HS-5 (cell line): ENCODE results near the gene TACR1.
"Not testable (repeated sequence)": the region's sequence is repeated elsewhere in the genome, so short reads cannot be mapped to it uniquely, and the experiment has no call there.

Experiments used
- DNase-seq: peaks from one replicate; pipeline ENCODE4 v3.0.0-alpha.2; 2012; ENCODE audit warnings: low read depth

TACR1 gene

DNA sequence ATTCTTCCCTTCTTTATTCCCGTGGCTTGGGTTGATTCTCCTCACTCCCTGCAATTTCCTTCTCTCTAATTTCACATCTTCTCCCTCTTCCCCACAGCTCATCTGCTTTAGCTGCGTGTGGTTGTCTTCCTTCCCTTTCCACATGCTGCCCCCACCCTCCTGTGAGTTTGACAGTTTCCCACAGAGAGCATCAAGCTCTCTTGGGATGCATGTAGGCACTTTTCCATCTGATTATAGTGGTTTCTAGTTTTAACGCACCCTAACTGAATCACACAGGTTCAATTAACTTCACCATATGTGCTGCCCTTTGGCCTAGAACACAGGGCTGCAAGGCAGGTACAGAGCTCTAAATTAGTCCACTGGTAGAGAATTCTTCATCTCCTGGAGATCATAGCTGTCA is 110.5 kb downstream of the TACR1 start:
- no peak for DNase-seq

DNA sequence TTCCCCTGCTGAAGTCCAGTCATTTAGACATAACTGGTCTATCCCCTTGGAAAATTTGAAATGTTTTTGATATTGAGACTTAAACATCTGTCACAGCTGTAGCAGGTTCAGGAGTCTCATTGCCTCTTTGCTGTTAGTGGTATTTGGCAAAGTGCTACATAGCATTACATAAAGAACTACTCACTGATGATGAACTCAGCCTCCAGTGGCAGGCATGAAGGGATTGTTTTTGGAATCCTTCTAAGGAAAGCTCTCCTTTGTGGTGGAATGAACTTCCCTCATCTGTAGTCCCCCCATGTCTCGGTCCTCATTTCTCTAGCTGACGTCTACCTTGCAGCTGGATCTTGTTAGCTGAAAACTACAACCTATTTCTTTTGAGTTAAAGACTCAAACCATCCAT is 111.6 kb downstream of the TACR1 start:
- no peak for DNase-seq

DNA sequence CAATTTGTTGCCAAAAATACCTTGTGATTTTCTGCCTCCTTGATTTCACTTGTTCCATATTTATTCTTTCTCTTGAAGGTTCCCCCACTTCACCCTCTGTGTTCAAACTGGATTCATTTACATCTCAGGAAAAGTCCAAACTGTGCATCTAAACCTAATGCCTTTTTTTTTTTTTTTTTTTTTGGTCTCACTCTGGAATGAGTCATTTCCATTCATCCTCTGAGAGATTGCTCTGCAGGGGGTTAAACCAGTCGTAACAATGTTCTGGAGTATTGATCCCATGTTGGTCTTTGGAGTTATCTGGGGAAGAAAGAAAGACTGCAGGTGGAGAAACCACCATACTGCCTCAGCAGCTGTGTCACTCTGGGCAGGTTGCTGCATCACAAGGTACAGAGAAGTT is 119.7 kb downstream of the TACR1 start:
- DNase-seq, result no peak

DNA sequence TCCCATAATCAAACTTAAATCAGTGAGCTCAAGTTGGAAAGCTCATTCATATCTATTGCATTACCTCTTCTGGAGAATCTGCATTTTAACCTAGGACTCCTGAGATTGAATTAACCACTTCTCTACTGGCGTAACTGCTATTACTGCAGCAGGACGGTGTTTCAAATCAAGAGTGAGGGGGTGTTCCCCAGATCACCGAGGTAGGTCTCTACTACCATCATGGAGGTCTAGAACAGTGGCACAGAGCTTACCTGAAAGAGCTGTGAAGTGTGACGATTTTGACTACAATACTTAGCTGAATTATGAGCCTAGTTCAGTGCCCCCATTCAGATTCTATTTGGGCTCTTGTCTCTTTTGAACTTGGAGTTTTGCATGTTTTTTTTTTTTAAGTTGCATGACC is 121.4 kb downstream of the TACR1 start:
- DNase-seq, result no peak

DNA sequence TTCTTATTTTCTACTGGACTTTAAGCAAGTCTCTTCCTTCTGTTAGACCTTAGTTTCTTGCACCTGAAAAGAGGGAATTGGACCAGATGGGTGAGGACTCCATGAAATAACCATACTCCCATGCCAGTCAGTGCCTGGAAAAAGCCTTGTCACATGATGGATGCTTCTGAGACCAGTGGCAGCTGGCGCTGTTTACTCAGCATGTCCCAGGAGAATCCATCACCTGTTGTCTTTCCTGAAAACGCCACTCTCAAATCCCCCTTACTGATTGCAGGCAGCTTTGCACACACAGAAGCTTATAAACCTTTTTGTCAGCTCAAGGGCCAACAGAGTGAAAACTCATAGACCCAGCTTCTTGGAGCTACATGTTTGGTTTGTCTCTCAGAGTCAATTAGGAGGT is 123.2 kb downstream of the TACR1 start:
- no peak for DNase-seq

DNA sequence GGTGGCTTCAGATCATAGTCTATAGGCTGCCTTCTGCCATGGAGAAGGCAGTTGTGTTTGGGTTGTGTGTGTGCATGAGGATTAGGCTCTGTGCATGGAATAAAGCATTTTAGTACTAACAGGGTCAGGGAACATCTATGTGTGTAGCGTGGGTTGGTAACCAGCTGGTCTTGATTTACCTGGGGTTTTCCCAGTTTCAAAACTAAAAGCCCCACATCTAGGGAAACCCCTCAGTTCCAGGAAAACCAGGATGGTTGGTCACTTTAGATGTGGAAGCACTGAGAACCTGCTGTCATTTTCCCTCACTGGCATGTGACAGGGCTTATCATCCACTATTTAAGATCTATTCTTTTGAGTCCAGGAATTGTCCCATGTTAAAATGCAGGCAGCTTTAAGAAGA is 124.6 kb downstream of the TACR1 start:
- DNase-seq, result no peak

DNA sequence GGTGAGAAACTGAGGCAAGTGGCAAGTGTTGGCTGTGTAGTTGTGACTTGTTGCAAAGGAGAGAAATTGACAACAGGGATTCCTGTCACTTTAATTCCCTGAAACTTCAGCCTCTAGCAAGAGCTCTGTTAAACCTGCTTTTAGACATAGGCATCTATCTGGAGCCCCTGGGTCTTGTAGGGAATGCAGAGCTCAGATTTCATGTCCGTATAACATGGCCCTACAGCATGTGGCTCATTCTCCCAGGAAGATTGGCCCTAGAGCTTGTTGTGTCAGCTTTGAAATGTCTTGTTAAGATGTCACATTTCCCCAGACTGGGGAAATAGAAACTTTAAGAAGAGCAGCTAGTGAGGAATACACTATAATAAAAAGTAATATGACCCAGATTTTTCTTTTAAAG is 125.1 kb downstream of the TACR1 start:
- no peak for DNase-seq

DNA sequence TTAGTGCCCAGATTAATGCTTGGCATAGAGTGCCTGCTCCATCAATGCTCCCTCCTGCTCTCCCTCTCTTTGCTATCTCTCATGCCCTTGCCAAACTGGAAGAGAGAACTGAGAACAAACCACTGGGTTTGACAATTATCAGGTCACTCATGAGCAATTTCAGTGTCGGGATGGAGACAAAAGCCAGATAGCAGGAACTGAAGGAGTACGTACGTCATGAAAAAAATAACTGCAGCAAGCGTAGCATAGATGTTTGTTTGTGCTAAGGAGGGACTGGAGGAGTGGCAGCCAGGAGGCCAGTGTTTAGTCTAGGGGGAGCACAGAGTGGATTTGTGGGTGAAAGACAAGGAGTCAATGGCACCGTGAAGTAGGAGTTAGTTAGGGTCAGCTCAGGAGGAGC is 127.6 kb downstream of the TACR1 start:
- DNase-seq, result no peak

DNA sequence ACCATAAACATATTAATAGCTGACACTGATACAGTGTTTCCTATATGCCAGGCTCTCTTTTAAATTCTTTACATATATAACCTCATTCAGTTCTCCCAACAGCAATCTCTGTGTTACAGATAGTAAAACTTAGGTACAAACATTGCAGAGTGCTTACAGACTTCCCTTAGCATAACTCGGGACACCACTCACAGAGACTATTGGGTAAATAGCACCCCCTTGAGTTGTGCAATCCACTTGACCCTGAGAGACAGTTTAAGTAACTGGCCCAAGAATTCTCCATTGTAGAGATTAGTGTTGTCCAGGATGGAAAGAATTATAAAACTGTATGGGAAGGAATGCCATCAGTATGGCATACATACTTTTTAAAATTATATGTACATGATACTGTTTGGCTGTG is 130.8 kb downstream of the TACR1 start:
- DNase-seq, result no peak

DNA sequence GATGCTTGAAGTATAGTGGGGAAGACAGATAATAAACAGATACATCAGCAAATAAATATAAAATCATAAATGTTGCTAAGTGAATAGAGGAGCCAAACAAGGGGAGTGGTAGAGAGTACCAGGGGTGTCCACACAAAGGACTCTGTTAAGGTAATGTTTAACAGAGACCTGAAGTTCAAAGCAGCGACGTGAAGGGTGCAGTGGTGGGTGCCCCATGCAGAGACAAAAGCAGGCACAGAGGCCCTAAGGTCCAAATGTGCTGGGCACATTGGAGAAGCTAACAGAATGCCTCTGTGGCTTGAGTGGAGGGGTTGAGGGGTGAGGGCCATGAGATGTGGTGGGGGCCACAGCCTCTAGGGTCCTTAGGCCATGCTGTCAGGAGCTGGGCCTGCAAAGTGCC is 131.8 kb downstream of the TACR1 start:
- DNase-seq, result no peak

DNA sequence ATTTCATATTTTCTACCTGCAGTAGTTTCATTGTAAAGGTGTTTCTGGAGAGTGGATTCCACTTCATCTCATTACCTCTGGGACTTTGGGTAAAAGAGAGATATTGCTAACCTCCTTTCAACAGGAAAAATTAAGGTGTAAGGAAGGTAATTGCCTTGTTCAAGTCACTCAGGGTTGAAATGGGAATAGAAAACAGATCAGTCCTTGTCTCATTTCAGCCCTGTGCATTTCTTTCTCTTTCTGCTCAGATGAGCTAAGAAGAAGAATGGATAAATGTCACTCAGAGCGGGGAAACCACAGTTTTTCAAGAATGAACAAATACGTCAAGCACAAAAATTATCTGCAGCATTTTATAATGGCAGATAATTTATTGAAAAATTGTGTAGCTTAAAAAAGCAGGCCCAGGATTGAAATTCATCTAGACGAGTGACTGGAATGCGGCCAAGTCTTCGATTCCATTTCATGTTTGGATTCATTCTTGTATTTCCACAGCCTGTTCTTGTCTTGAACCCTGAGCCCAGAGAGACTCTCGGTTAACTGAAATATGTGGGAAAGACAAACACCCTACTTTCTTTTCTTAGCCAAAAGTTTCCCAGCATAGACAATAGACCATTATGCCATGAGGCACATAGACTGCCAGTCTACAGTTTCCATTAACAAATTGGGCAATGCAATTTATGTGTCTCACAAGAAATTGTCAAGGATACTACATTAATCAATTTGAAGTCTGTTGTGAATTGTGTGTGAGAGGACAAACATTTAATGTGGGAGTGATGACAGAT is 133.0 kb downstream of the TACR1 start:
- DNase-seq, result no peak

DNA sequence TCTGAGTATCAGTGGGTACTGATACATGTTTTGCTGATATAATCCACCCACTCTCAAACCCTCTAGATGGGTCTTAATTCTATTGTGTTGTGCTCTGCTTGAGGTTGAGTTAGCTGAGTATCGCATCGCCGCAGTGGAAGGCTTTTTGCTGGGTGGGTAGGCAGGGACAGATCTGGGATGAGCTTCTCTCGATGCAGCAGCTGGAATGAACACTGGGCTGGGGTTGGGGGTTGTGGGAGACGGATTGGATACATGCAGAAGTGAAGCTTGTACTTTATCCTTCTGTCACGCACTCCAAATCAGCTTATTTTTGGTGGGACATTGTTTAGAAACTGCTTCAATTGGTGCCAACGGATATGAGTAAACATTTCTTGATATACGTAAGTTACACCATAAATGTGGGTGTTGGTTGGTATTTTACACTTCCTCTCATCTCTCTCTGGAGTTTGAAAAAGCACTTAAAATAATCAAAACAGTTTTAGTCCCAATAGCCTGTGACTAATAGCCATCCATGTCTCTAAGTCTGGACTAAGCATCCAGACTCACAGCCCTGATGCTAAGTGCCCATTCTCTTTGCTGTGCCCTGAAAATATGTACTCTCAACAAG is 133.8 kb downstream of the TACR1 start:
- no peak for DNase-seq

DNA sequence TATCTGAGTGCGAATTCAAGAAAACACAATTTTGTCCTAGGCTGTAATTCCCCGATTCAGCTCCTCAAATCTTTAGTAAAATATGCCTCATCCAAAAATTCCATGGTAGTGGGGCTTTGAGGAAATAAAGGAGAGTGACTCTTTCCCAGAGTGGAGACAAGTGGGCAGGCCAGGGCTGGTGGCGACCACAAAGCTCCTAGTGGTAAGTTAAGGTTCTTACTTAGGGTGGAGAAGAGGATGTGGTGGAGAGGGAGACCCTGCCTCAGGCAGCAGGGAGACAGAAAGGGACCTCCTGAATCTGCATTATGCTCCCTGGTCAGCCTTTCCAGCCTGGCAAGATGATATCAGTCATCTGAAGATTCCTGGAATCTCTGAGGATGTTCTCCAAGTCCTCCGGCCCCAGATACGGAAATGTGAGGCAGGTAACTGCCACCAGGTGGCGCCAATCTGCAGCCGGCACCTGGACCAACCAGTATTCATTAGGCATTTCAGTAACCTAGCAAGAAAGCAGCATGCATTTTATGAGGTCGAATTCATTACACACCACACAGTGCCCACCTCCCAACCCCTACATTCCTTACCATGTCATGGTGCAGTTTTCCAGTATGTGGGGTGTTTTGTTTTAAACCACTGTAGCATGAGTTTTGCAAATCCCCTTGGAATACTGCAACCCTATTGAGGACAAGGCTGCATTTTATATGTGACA is 134.5 kb downstream of the TACR1 start:
- no peak for DNase-seq

DNA sequence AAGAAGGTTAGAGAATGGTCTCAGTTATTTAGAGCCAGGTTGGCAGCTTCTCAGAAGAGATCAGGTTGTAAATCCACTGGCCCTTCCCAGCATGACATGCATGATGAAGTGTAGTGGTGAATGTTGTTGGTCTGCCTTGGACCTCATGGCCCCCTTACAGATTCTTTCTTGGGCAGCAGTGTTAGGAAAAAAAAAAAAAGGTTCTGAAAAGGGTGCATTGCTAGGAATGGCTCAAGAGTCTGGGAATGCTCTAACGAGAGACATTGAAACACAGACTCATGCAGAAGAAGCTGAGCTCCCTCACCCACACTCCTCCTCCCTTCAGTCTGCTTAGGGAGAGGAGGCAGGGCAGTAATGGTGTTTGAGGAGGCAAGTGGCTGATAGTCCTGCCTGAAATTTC is 135.4 kb downstream of the TACR1 start:
- DNase-seq, result no peak

DNA sequence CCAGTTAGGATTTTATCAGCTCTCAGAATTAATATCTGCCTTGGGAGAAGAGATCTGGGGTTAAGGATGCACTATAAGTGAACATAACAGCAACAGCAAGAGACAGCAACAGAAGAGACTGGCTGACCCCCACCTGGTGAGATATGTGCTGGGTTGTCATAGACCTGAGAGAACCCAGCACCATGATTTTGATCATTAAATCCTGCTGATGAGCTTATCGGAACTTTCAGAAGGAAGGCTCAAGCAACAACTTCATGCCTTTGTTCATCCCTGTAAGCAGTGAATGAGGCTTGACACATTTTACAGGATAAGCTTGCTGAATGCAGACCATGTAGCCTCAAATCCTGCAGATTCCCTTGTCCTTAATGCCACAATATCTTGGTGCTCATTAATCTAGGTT is 140.9 kb downstream of the TACR1 start:
- no peak for DNase-seq

DNA sequence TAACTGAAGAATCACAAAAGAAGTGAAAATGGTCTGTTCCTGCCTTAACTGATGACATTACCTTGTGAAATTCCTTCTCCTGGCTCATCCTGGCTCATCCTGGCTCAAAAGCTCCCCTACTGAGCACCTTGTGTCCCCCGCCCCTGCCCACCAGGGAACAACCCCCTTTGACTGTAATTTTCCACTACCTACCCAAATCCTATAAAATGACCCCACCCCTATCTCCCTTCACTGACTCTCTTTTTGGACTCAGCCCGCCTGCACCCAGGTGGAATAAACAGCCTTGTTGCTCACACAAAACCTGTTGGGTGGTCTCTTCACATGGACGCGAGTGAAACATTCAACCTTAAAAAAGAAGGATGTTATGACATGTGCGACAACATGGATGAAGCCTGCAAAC is 142.2 kb downstream of the TACR1 start:
- DNase-seq, result not testable (repeated sequence)

DNA sequence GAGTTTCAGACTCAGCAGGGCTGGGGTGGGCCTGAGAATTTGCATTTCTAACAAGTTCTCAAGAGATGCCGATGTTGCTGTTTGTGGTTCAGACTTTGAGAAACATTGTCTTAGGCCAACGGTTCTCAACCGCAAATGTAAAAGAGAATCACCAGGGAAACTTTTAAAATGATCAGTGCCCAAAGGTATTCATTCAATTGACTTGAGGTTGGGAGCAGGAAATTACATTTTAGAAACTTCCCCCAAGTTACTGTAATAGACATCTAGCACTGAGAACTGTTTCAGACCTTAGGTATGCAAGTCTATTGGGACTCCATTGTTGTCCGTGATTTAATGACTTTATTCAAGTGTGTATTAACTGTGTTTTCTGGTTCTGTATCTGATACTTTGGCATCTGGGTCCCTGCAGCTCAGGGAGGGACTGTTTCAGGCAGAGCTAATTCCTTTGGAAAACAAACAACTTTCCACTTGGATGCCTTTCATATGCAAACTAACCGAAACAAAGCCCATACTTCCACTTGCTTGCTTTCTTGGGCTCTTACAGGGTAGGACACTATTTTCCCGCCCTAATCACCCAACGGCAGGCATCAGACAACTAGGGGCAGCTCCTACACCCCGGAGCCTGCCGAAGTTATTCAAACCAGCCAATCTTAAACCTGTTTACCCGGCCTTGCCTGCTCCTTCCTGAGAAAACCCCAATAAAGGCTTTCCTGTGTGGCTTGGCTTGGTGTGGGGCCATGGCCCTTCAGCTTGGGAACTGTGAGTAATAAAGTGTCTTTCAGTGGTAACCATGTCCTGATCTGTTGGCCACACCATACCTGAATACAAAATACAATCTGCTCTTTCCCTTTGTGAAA is 143.3 kb downstream of the TACR1 start:
- no peak for DNase-seq

DNA sequence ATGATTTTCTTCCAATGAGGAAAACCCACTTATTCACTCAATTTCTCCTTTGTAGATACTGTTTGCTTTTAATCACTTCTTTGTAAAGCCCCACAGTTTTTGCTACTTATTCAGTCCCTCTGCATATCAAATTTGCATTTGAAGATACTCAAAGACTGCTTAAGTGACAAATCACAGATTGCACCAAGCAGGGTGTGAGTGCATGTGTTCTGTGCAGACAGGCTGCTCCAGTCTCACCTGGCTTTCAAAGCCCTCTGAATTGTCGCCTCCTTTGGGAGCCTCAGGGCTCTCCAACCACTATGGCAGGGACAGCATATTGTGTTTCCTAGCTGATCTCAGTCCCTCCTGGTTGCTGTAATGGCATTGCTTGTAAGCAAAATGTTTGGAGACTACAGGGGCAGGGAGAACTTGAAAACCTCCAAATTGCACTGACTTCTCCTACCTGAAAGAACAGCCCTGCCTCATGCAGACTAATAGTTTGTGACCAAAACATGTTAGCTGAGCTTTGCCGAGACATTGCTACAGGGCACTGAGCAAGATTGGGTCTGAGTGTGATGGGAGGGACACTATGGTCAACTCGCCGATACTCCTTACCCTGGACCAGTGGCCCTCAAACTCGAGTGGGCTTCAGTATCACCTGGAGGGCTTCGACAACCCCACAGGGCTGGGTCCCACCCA is 144.0 kb downstream of the TACR1 start:
- no peak for DNase-seq

DNA sequence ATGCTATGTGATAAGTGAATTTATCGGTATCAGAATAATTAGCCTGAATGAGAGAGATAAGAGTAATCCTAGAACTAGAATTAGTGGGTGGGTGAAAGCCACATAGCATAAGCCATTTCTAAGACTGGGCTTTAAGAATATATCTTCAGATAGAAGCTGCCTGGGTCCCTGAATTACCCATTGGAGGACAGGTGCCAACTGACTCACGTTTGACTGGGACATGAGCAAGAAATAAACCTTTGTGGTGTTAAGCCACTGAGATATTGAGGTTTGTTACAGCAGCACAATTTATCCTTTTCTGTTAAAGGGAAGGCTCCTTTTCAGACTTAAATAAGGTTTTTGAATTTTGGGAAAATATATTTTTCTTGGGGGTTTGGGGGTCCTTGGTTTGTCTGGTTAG is 145.0 kb downstream of the TACR1 start:
- DNase-seq, result no peak

DNA sequence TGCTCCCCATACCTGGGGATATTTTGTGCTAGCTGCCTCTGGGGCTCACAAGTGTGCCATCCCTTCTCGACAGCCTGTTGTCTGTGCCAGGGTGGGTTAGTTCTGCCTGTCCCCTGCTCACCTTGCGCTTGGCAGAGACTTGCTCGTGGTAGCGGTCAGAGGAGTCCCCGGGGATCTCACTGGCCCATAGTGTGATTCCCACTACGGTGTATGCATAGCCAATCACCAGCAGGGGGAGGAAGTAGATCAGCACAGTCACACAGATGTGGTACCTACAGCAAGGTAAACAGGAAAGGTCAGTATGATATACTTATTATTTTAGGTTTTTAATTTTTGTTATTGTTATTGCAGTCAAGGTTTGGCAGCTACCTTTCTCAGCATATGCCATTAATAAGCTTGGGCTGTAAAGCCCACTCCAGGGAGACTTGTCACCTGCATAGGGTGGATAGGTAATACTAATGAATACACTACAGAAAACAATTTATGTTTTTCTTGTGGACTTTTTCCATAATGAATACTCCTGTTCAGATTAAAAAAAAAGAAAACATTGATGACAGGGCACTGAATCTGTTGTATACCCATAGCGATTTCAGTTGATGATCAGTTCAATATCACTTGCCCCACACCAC is 145.7 kb downstream of the TACR1 start:
- no peak for DNase-seq

DNA sequence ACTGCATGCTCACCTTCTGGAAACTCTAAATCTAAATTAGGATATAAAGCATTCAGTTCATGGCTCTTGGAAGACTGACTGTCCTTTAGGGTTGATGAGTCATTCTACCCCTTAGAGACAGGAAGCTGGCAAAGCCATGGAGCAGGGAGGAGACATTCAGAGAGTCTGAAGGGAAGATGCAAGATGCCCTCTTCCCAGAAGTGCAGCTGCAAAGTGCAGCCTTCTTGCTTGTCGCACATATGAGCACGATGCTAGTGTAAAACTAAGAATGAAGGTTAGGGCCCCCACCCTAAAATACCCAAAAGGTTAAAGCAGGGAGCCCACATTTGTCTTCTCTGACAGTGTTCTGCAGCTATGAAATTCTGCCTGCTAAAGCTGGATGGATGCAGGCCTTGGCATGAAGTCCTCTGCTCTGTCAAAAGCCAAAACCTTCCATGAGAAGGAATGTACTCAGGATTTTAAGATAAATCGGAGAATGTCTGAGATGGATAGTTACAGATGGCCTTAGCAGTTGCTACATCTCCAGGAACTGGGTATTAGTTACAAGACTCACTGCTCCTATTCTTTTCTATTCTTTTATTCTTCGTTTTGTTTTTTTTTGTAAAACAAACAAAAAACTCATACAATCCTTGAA is 151.2 kb downstream of the TACR1 start:
- peak; percentile 35 for DNase-seq
